NB4 (cell line): ENCODE measurements around the gene ERCC6L.

Experiments
- CTCF ChIP-seq: IDR thresholded peaks from one replicate; pipeline ENCODE4 v1.5.1; 2012; ENCODE audit warnings: low read depth, low read length
- MAX ChIP-seq: IDR thresholded peaks from 2 replicates; pipeline ENCODE4 v1.6.1; 2011; ENCODE audit warnings: low read depth, low read length
- MYC ChIP-seq: IDR thresholded peaks from 2 replicates; pipeline ENCODE4 v1.6.1; 2011; ENCODE audit warnings: low read depth, low read length
- POLR2A ChIP-seq: IDR thresholded peaks from 2 replicates; pipeline ENCODE4 v1.6.1; 2011; ENCODE audit warnings: mild to moderate bottlenecking; ENCODE audit not compliant: insufficient read length; ENCODE audit errors: extremely low read depth

- TF ChIP-seq CTCF (no peak), MAX (no peak), POLR2A (no peak), MYC (no peak)
Measured at GRCh38 chrX:72216973-72217372, 21.9 kb downstream of the ERCC6L start.
